Trophoblast cell (in vitro differentiated cells and primary cell): Measurements from ENCODE around the gene PCSK4.

Experiments
- DNase-seq, 2 donors: peaks; one replicate each; pipeline ENCODE4 v3.0.0-alpha.2; 2016
- H2AFZ ChIP-seq: 2 replicates; pipeline ENCODE4 v1.6.1; 2013; ENCODE audit warnings: low read length, moderate library complexity, mild to moderate bottlenecking; ENCODE audit not compliant: insufficient read depth, poor library complexity
- H2AK5ac ChIP-seq: 2 replicates; pipeline ENCODE4 v1.6.1; 2013; ENCODE audit warnings: mild to moderate bottlenecking, low read length
- H2BK120ac ChIP-seq: 2 replicates; pipeline ENCODE4 v1.6.1; 2013; ENCODE audit warnings: low read length, mild to moderate bottlenecking, moderate library complexity; ENCODE audit not compliant: insufficient read depth, poor library complexity
- H2BK12ac ChIP-seq: 2 replicates; pipeline ENCODE4 v1.6.1; 2013; ENCODE audit warnings: mild to moderate bottlenecking, low read length, moderate library complexity
- H2BK5ac ChIP-seq: 2 replicates; pipeline ENCODE4 v1.6.1; 2013; ENCODE audit warnings: low read length, low read depth, moderate library complexity, mild to moderate bottlenecking; ENCODE audit not compliant: poor library complexity
- H3K14ac ChIP-seq: 2 replicates; pipeline ENCODE4 v1.6.1; 2013; ENCODE audit warnings: mild to moderate bottlenecking, low read length
- H3K18ac ChIP-seq: 2 replicates; pipeline ENCODE4 v1.6.1; 2013; ENCODE audit warnings: mild to moderate bottlenecking, low read length
- H3K23ac ChIP-seq: 2 replicates; pipeline ENCODE4 v1.6.1; 2013; ENCODE audit warnings: low read length
- H3K27ac ChIP-seq: 2 replicates; pipeline ENCODE4 v1.5.1; 2013; ENCODE audit warnings: low read depth, mild to moderate bottlenecking, inconsistent platforms, low read length, moderate library complexity
- H3K27me3 ChIP-seq: 2 replicates; pipeline ENCODE4 v1.6.1; 2013; ENCODE audit warnings: inconsistent platforms, mild to moderate bottlenecking, low read length, moderate library complexity; ENCODE audit not compliant: insufficient read depth
- H3K36me3 ChIP-seq, 2 experiments: 1 replicate in 1 of 2; 2 replicates in 1 of 2; pipeline ENCODE4 v1.6.1; 2013; ENCODE audit warnings: low read length in 2 of 2, mild to moderate bottlenecking in 2 of 2, moderate library complexity in 1 of 2; ENCODE audit not compliant: insufficient read depth in 2 of 2, control insufficient read depth in 1 of 2
- H3K4ac ChIP-seq: 2 replicates; pipeline ENCODE4 v1.6.1; 2013; ENCODE audit warnings: low read depth, mild to moderate bottlenecking, low read length, moderate library complexity
- H3K4me1 ChIP-seq, 2 experiments: 1 replicate in 1 of 2; 2 replicates in 1 of 2; pipeline ENCODE4 v1.6.1; 2013; ENCODE audit warnings: low read length in 2 of 2, mild to moderate bottlenecking in 2 of 2, moderate library complexity in 1 of 2; ENCODE audit not compliant: insufficient read depth in 2 of 2, control insufficient read depth in 1 of 2
- H3K4me2 ChIP-seq: 2 replicates; pipeline ENCODE4 v1.6.1; 2013; ENCODE audit warnings: inconsistent platforms, mild to moderate bottlenecking, low read length, moderate library complexity
- H3K4me3 ChIP-seq: 2 replicates; pipeline ENCODE4 v1.5.1; 2013; ENCODE audit warnings: mild to moderate bottlenecking, low read depth, low read length, inconsistent platforms
- H3K79me1 ChIP-seq: one replicate; pipeline ENCODE4 v1.6.1; 2013; ENCODE audit warnings: low read length
- H3K79me2 ChIP-seq: 2 replicates; pipeline ENCODE4 v1.6.1; 2013; ENCODE audit warnings: low read length, mild to moderate bottlenecking; ENCODE audit not compliant: control insufficient read depth, insufficient read depth, poor library complexity
- H3K9ac ChIP-seq: 2 replicates; pipeline ENCODE4 v1.6.1; 2013; ENCODE audit warnings: mild to moderate bottlenecking, low read length
- H3K9me3 ChIP-seq: 2 replicates; pipeline ENCODE4 v1.6.1; 2013; ENCODE audit warnings: low read depth, mild to moderate bottlenecking, control low read depth, inconsistent platforms, low read length; ENCODE audit not compliant: insufficient read depth
- H4K12ac ChIP-seq: 2 replicates; pipeline ENCODE4 v1.6.1; 2013; ENCODE audit warnings: low read depth, mild to moderate bottlenecking, low read length, moderate library complexity
- H4K8ac ChIP-seq: 2 replicates; pipeline ENCODE4 v1.6.1; 2013; ENCODE audit warnings: low read depth, mild to moderate bottlenecking, low read length, moderate library complexity
- H4K91ac ChIP-seq: one replicate; pipeline ENCODE4 v1.6.1; 2013; ENCODE audit warnings: low read depth, mild to moderate bottlenecking, low read length, moderate library complexity
- WGBS: extraction: QIAGEN DNeasy Blood & Tissue Kit; methylation state at CpG from one replicate; pipeline ENCODE4 v1.1.7; 2013; ENCODE audit warnings: missing lambda C conversion rate; ENCODE audit not compliant: insufficient read length, insufficient coverage; ENCODE audit errors: extremely low coverage; 5-methylcytosine and 5-hydroxymethylcytosine counted together

PCSK4 gene

GRCh38 chr19:1453525-1454364 lies 36.4 kb downstream of the PCSK4 start:
- H4K91ac ChIP-seq: no peak overlapping the region
- no peaks in the 10 kb centered on the region for H3K79me2 ChIP-seq
- no peak overlapping the region for H2AFZ ChIP-seq
- no peak overlapping the region for H2BK5ac ChIP-seq
- DNase-seq: no peak
- H3K9ac ChIP-seq: no peak overlapping the region
- H3K23ac ChIP-seq: no peak overlapping the region
- peaks cover 37% of the 10 kb centered on the region for H3K27me3 ChIP-seq
- no peaks in the 10 kb centered on the region for H3K36me3 ChIP-seq
- no peak overlapping the region for H3K14ac ChIP-seq
- H3K9me3 ChIP-seq: peaks cover 26% of the 10 kb centered on the region
- H3K4me3 ChIP-seq: no peak overlapping the region
- H3K4ac ChIP-seq: no peak overlapping the region
- H3K79me1 ChIP-seq: no peaks in the 10 kb centered on the region
- WGBS: no CpG with 5 or more reads among the region's 33 CpGs
- H3K4me2 ChIP-seq: no peak overlapping the region
- no peak overlapping the region for H2BK12ac ChIP-seq
- H4K8ac ChIP-seq: no peak overlapping the region
- no peak overlapping the region for H3K27ac ChIP-seq
- H3K18ac ChIP-seq: no peak overlapping the region
- H3K4me1 ChIP-seq: no peaks in the 10 kb centered on the region
- H2AK5ac ChIP-seq: no peak overlapping the region
- H2BK120ac ChIP-seq: no peak overlapping the region
- no peak overlapping the region for H4K12ac ChIP-seq

GRCh38 chr19:1452802-1453524 lies 37.2 kb downstream of the PCSK4 start:
- no CpG with 5 or more reads among the region's 30 CpGs for WGBS
- no peak overlapping the region for H3K4me2 ChIP-seq
- H3K4ac ChIP-seq: no peak overlapping the region
- no peaks in the 10 kb centered on the region for H3K79me2 ChIP-seq
- no peak overlapping the region for H4K91ac ChIP-seq
- DNase-seq: no peak
- no peaks in the 10 kb centered on the region for H3K4me1 ChIP-seq
- no peak overlapping the region for H3K23ac ChIP-seq
- peaks cover 26% of the 10 kb centered on the region for H3K9me3 ChIP-seq
- no peak overlapping the region for H2BK5ac ChIP-seq
- H2BK120ac ChIP-seq: no peak overlapping the region
- H3K4me3 ChIP-seq: no peak overlapping the region
- H2AK5ac ChIP-seq: no peak overlapping the region
- H3K18ac ChIP-seq: no peak overlapping the region
- H3K79me1 ChIP-seq: no peaks in the 10 kb centered on the region
- H3K36me3 ChIP-seq: no peaks in the 10 kb centered on the region
- no peak overlapping the region for H3K27ac ChIP-seq
- H3K27me3 ChIP-seq: peaks cover 40% of the 10 kb centered on the region
- no peak overlapping the region for H2BK12ac ChIP-seq
- H2AFZ ChIP-seq: no peak overlapping the region
- no peak overlapping the region for H4K12ac ChIP-seq
- no peak overlapping the region for H4K8ac ChIP-seq
- H3K9ac ChIP-seq: no peak overlapping the region
- H3K14ac ChIP-seq: no peak overlapping the region

GRCh38 chr19:1451916-1452801 lies 38.0 kb downstream of the PCSK4 start:
- Histone ChIP-seq H4K91ac (no peak overlapping the region), H4K8ac (no peak overlapping the region), H3K4me3 (no peak overlapping the region), H2BK120ac (no peak overlapping the region), H2AK5ac (no peak overlapping the region), H3K18ac (no peak overlapping the region), H3K9ac (no peak overlapping the region), H3K4me1 (no peaks in the 10 kb centered on the region), H3K79me1 (no peaks in the 10 kb centered on the region), H2AFZ (no peak overlapping the region), H3K23ac (no peak overlapping the region), H3K36me3 (no peaks in the 10 kb centered on the region), H3K27ac (no peak overlapping the region), H4K12ac (no peak overlapping the region), H3K4ac (no peak overlapping the region), H2BK12ac (no peak overlapping the region), H2BK5ac (no peak overlapping the region), H3K9me3 (peaks cover 23% of the 10 kb centered on the region), H3K14ac (no peak overlapping the region), H3K27me3 (peaks cover 47% of the 10 kb centered on the region), H3K79me2 (no peaks in the 10 kb centered on the region), H3K4me2 (no peak overlapping the region)
- no peak for DNase-seq
- no CpG with 5 or more reads among the region's 39 CpGs for WGBS
